ENCODE data around the gene USP2. TPM values are rescaled to one million over a fixed set of nuclear protein-coding genes. Genes with fewer than 3 reads are reported as not detected.

USP2 gene
- total and polyA plus RNA-seq, 2 donors (not counting 1 experiment from before 2014, with no cell fraction given): 0.66 to 2.3 TPM

DNA sequence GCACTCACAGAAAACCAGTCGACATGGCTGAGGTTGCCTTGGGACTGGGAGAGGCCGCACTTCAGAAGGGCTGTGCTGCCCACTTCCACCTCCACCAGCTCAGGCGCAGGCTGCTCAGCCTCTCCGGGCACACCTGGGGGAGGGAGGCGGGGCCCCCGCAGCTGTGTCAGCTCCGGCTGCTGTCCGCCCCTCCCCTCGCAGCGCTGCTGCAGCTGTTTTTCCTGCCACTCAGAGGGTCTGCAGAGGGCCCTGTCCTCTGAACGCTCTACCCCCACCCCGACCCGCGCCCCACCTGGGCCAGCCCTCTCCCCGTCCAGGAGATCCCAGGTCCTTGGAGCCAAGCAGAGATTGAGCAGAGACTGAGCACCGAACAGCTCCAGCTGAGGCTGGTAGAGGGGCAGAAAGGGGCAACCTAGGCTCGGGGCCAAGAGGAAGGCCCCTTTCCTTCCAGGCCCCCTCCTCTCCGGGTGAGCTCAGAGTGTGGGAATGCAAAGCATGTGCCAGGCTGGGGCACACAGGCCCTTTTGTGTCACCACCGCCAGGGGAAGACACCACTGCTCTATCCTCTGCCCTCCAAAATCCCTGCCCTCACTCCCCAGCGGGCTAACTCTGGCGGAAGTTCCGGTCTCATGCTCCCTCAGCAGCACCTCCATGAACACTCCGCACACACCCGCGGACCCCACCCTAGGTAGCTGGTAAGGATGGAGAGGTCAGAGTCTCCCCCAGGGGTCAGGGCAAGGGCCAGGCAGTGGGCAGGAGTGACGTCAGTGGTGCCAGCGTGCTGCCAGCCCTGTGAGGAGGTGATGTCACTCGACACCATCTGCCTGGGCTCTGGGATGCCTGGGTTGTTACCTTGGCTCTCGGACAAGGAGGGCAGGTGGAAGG, 66.1 kb downstream of the USP2 start:
- H3K4me2 ChIP-seq (ENCODE audit: extremely low read depth, insufficient read depth, low read length): peak overlapping the region; percentile 30
- peak overlapping the region in 2 of 4 experiments; percentile 49 to 53 for H3K4me3 ChIP-seq (replicated peaks in 1 of 4; ENCODE audit: control extremely low read depth in 1 of 4, insufficient read depth in 1 of 4, low read depth in 3 of 4, low read length in 4 of 4)
- no peak overlapping the region for H3K27ac ChIP-seq (ENCODE audit: insufficient read depth, low read length)
- H2AFZ ChIP-seq (ENCODE audit: low read length): no peak overlapping the region
- no peak overlapping the region for H3K9ac ChIP-seq (ENCODE audit: insufficient read depth, low read length)
- H3K79me2 ChIP-seq (ENCODE audit: control insufficient read depth, insufficient read depth, low read length): no peaks in the 10 kb centered on the region
- no peaks in the 10 kb centered on the region for H3K9me3 ChIP-seq (ENCODE audit: control insufficient read depth, insufficient read depth, low read depth, low read length)
- peaks cover 8% of the 10 kb centered on the region for H3K27me3 ChIP-seq (ENCODE audit: control insufficient read depth, insufficient read depth, low read length)
- no peak for TF ChIP-seq EZH2 (IDR thresholded peaks at IDR 0.05; ENCODE audit: low read length, missing control alignments)
- no peak for TF ChIP-seq CTCF (conservative IDR thresholded peaks at IDR 0.05 in 1 of 2, IDR thresholded peaks at IDR 0.05 in 1 of 2; ENCODE audit: low read depth in 1 of 2, low read length in 2 of 2)
- peaks cover 12% of the 10 kb centered on the region for H3K4me1 ChIP-seq (ENCODE audit: control insufficient read depth, extremely low read depth, insufficient read depth, low read length)
- peaks cover 2% of the 10 kb centered on the region for H3K36me3 ChIP-seq (ENCODE audit: control insufficient read depth, insufficient read depth, low read length)
- peak in 1 of 2 donors; percentile 18 for DNase-seq (ENCODE audit: low read depth in 2 of 2)
- H4K20me1 ChIP-seq (ENCODE audit: control insufficient read depth, extremely low read depth, insufficient read depth, low read length): no peaks in the 10 kb centered on the region

DNA sequence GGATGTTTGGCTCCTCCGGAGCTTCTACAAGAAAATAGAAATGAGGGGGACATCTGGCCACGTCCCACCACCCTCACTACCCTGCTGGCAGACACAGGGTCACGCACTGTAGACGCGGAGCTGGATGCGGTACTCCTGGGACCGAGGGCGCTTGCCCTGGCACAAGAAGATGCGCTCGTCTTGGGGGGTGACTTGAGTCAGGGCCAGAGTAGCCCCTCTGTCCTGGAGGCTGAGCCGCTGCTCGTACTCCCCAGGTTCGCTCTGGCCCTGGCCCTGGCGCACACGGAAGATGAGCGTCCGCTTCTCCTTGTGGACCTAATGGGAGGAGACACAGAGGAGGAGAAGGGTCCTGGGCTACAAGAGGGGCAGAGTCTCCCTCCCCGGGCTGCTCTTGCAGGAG, 66.8 kb downstream of the USP2 start:
- TF ChIP-seq CTCF (conservative IDR thresholded peaks at IDR 0.05 in 1 of 2, IDR thresholded peaks at IDR 0.05 in 1 of 2; ENCODE audit: low read depth in 1 of 2, low read length in 2 of 2) (no peak), EZH2 (IDR thresholded peaks at IDR 0.05; ENCODE audit: low read length, missing control alignments) (no peak)
- no peak for DNase-seq (ENCODE audit: low read depth in 2 of 2)
- H3K4me2 ChIP-seq (ENCODE audit: extremely low read depth, insufficient read depth, low read length): no peak overlapping the region

GRCh38 chr11:119310682-119311052, 70.8 kb downstream of the USP2 start:
- DNase-seq (ENCODE audit: low read depth in 2 of 2): no peak
- TF ChIP-seq EZH2 (IDR thresholded peaks at IDR 0.05; ENCODE audit: low read length, missing control alignments) (no peak), CTCF (conservative IDR thresholded peaks at IDR 0.05 in 1 of 2, IDR thresholded peaks at IDR 0.05 in 1 of 2; ENCODE audit: low read depth in 1 of 2, low read length in 2 of 2) (no peak)
- H3K36me3 ChIP-seq (ENCODE audit: control insufficient read depth, insufficient read depth, low read length): peaks cover 6% of the 10 kb centered on the region
- peaks cover 5% of the 10 kb centered on the region for H3K27me3 ChIP-seq (ENCODE audit: control insufficient read depth, insufficient read depth, low read length)
- H3K4me3 ChIP-seq (replicated peaks in 1 of 4; ENCODE audit: control extremely low read depth in 1 of 4, insufficient read depth in 1 of 4, low read depth in 3 of 4, low read length in 4 of 4): no peak overlapping the region
- H3K27ac ChIP-seq (ENCODE audit: insufficient read depth, low read length): no peak overlapping the region
- H3K79me2 ChIP-seq (ENCODE audit: control insufficient read depth, insufficient read depth, low read length): no peaks in the 10 kb centered on the region
- no peak overlapping the region for H2AFZ ChIP-seq (ENCODE audit: low read length)
- H3K4me1 ChIP-seq (ENCODE audit: control insufficient read depth, extremely low read depth, insufficient read depth, low read length): peaks cover 8% of the 10 kb centered on the region
- no peaks in the 10 kb centered on the region for H3K9me3 ChIP-seq (ENCODE audit: control insufficient read depth, insufficient read depth, low read depth, low read length)
- no peak overlapping the region for H3K9ac ChIP-seq (ENCODE audit: insufficient read depth, low read length)
- H4K20me1 ChIP-seq (ENCODE audit: control insufficient read depth, extremely low read depth, insufficient read depth, low read length): no peaks in the 10 kb centered on the region
- H3K4me2 ChIP-seq (ENCODE audit: extremely low read depth, insufficient read depth, low read length): no peak overlapping the region

More for the DNA sequence above, 66.8 kb downstream of the USP2 start:
- H4K20me1 ChIP-seq (ENCODE audit: control insufficient read depth, extremely low read depth, insufficient read depth, low read length): no peaks in the 10 kb centered on the region
- peaks cover 2% of the 10 kb centered on the region for H3K36me3 ChIP-seq (ENCODE audit: control insufficient read depth, insufficient read depth, low read length)
- peaks cover 8% of the 10 kb centered on the region for H3K27me3 ChIP-seq (ENCODE audit: control insufficient read depth, insufficient read depth, low read length)
- peaks cover 11% of the 10 kb centered on the region for H3K4me1 ChIP-seq (ENCODE audit: control insufficient read depth, extremely low read depth, insufficient read depth, low read length)
- H3K9me3 ChIP-seq (ENCODE audit: control insufficient read depth, insufficient read depth, low read depth, low read length): no peaks in the 10 kb centered on the region
- H3K9ac ChIP-seq (ENCODE audit: insufficient read depth, low read length): no peak overlapping the region
- no peak overlapping the region for H3K4me3 ChIP-seq (replicated peaks in 1 of 4; ENCODE audit: control extremely low read depth in 1 of 4, insufficient read depth in 1 of 4, low read depth in 3 of 4, low read length in 4 of 4)
- no peak overlapping the region for H2AFZ ChIP-seq (ENCODE audit: low read length)
- no peak overlapping the region for H3K27ac ChIP-seq (ENCODE audit: insufficient read depth, low read length)
- H3K79me2 ChIP-seq (ENCODE audit: control insufficient read depth, insufficient read depth, low read length): no peaks in the 10 kb centered on the region
